GM19467 (cell line): ENCODE results near the gene ZBTB1.
A peak's percentile ranks its signal among the peaks of the same experiment; 100 is the strongest.
"Not testable (repeated sequence)": the region's sequence is repeated elsewhere in the genome, so short reads cannot be mapped to it uniquely, and the experiment has no call there.

Experiments used
- ATAC-seq: cut with Tn5 transposase; IDR thresholded peaks from one replicate; pipeline ENCODE4 v1.9.1; 2021; ENCODE audit warnings: mild to moderate bottlenecking, moderate library complexity; ENCODE audit not compliant: unreplicated experiment

The ZBTB1 gene

DNA sequence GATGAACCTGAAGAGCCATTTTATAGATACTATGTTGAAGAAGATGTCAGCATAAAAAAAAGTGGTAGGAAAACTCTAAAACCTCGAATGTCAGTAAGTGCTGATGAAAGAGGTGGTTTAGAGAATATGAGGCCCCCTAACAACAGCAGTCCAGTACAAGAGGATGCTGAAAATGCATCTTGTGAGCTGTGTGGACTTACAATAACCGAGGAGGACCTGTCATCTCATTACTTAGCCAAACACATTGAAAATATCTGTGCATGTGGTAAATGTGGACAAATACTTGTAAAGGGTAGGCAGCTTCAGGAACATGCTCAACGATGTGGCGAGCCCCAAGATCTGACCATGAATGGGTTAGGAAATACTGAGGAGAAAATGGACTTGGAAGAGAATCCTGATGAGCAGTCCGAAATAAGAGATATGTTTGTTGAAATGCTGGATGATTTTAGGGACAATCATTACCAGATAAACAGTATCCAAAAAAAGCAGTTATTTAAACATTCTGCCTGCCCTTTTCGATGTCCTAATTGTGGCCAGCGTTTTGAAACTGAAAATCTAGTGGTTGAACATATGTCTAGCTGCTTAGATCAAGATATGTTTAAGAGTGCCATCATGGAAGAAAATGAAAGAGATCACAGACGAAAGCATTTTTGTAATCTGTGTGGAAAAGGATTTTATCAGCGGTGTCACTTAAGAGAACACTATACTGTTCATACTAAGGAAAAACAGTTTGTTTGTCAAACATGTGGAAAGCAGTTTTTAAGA is 18.2 kb downstream of the ZBTB1 start:
- ATAC-seq = no peak

DNA sequence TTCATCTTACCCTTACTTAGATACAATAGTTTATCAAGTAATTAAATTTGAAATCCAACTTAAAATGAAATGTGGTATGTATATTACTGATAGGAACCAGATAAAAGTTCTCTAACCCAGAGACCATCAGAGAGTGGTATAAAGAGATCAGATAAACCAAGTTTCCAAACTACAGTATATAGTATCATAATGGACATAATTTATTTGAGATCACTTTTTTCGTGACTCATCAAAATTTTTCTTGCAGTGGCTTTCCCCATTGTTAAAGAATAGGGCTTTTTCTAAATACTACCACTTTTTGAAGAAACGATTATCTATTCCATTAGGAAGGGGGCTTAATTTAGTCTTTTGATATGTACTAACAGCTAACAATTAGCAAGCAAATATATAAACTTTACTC is 20.8 kb downstream of the ZBTB1 start:
- no peak for ATAC-seq

DNA sequence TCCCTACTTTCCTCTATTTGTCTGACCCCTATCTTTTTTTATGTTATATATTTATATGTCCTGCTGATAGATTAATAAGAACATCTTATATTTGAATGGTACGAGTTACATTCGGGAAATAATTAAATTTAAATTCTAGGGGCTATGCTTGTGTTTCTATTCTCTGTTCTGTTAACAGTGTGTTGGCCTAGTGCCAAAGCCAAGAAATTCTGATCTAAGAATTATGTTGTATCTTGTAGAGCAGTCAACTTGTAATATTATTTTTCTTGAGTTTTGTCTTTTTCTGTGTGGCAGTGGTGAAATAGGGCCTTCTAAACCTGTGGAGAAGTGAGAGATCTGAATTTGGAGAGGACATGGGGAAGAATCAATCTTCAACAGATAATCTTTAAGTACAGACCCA is 27.0 kb downstream of the ZBTB1 start:
- ATAC-seq = no peak

DNA sequence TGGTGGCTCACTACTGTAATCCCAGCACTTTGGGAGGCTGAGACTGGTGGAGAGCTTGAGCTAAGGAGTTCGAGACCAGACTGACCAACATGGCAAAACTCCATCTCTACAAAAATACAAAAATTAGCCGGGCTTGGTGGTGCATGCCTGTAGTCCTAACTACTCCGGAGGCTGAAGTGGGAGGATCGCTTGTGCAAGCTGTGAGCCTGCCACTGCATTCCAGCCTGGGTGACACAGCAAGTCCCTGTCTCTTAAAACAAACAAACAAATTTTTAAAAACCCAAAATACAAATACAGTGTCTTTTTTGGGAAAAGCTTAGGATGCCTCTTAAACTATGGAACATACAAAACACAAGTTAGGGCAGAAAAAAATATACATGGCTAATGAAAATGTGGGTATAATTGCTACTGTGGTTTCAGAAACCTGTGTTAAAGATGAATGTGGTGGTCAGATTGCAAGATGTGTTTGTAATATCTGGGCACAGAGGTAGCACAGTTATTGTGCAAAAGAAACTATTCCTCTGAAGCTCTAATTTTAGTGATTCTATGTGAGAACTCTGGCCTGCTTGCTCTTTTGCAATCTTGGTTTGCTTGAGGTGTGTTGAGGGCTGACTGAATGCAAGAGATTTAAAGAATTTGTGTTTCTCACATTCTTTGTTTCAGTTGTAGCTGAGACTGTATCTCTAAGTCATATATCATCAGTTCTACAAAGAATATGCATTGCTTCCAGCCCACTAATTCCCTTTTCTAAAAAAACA is 32.1 kb downstream of the ZBTB1 start:
- ATAC-seq = no peak

DNA sequence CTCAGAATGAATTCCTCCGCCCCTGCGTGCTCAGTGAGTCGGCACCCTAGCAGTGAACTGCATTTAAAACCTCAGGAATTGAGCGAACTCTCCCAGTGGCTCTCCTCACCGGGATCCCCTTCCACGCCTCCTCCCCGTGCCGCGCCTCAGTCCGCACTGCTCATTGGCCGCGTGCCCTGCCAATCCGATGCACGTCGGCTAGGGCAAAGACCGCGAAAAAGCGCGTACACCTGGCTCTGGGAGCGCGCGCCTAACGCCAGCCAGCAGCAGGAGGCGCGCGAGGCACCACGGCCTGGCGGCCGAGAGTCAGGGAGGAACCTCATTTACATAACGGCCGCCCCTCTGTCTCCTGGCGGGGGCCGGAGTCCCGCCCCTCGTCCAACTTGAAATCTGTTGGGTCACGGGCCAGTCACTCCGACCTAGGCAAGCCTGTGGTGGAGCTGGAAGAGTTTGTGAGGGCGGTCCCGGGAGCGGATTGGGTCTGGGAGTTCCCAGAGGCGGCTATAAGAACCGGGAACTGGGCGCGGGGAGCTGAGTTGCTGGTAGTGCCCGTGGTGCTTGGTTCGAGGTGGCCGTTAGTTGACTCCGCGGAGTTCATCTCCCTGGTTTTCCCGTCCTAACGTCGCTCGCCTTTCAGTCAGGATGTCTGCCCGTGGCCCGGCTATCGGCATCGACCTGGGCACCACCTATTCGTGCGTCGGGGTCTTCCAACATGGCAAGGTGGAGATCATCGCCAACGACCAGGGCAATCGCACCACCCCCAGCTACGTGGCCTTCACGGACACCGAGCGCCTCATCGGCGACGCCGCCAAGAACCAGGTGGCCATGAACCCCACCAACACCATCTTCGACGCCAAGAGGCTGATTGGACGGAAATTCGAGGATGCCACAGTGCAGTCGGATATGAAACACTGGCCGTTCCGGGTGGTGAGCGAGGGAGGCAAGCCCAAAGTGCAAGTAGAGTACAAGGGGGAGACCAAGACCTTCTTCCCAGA is 35.9 kb downstream of the ZBTB1 start, which contains the start of gene HSPA2:
HSPA2 (plus strand) TSS at position 534 of the 995 bp plus-strand sequence; CDS start at position 643, 109 bp downstream.
- peak; percentile 95 for ATAC-seq

DNA sequence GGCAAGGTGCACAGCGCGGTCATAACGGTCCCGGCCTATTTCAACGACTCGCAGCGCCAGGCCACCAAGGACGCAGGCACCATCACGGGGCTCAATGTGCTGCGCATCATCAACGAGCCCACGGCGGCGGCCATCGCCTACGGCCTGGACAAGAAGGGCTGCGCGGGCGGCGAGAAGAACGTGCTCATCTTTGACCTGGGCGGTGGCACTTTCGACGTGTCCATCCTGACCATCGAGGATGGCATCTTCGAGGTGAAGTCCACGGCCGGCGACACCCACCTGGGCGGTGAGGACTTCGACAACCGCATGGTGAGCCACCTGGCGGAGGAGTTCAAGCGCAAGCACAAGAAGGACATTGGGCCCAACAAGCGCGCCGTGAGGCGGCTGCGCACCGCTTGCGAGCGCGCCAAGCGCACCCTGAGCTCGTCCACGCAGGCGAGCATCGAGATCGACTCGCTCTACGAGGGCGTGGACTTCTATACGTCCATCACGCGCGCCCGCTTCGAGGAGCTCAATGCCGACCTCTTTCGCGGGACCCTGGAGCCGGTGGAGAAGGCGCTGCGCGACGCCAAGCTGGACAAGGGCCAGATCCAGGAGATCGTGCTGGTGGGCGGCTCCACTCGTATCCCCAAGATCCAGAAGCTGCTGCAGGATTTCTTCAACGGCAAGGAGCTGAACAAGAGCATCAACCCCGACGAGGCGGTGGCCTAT is 36.8 kb downstream of the ZBTB1 start:
- no peak for ATAC-seq

DNA sequence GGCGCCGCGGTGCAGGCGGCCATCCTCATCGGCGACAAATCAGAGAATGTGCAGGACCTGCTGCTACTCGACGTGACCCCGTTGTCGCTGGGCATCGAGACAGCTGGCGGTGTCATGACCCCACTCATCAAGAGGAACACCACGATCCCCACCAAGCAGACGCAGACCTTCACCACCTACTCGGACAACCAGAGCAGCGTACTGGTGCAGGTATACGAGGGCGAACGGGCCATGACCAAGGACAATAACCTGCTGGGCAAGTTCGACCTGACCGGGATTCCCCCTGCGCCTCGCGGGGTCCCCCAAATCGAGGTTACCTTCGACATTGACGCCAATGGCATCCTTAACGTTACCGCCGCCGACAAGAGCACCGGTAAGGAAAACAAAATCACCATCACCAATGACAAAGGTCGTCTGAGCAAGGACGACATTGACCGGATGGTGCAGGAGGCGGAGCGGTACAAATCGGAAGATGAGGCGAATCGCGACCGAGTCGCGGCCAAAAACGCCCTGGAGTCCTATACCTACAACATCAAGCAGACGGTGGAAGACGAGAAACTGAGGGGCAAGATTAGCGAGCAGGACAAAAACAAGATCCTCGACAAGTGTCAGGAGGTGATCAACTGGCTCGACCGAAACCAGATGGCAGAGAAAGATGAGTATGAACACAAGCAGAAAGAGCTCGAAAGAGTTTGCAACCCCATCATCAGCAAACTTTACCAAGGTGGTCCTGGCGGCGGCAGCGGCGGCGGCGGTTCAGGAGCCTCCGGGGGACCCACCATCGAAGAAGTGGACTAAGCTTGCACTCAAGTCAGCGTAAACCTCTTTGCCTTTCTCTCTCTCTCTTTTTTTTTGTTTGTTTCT is 37.6 kb downstream of the ZBTB1 start:
- no peak for ATAC-seq

DNA sequence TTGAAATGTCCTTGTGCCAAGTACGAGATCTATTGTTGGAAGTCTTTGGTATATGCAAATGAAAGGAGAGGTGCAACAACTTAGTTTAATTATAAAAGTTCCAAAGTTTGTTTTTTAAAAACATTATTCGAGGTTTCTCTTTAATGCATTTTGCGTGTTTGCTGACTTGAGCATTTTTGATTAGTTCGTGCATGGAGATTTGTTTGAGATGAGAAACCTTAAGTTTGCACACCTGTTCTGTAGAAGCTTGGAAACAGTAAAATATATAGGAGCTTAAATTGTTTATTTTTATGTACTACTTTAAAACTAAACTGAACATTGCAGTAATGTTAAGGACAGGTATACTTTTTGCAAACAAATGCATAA is 38.2 kb downstream of the ZBTB1 start:
- no peak for ATAC-seq

DNA sequence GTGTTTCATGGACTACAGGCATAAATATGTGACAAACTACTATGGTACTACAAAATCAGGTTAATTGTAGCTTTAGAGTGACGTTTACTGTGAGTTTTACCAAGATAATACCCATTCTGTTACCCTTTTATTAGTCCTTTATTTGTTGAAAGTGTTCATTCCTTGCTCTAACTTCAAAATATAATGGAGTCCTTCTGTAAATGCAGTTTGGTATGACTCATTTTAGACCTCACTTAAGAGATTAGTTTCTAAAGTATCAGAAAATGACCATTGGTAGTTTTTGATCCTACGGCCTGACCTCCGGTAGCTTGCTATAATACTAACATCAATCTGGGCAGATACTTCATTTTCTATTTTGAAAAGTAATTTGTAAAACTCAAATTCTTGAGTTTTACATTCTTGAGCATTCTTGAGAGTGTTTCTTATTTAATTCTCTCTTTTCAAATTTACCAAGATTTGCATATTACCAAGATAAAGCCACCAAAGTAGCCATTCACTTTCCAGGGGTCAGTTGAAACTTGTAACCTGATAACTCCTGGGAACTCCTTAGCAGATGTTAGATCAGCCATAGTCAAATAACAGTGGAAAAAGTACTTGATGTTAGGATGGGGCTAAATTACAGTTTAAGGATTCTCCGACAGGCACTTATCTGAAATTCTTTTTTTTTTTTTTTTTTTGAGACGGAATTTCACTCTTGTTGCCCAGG is 40.2 kb downstream of the ZBTB1 start:
- ATAC-seq = no peak

DNA sequence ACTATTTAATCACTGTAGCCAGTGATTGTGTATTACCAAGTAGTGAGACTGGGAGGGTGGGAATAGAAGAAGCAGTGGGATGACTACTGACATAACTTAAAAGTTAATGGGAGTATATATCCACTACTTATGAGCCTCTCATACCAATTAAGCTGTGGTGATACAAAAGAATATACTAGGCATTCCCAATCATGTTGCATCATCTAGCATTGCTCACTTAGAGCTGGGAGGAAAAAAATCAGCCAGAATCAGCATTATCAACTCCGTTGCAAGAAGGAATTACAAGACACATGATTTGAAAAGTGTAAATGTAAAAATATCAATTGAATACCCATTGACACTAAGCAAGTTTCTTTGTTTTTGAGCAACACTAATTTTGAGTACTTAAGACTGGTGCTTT is 44.4 kb downstream of the ZBTB1 start:
- ATAC-seq = no peak

DNA sequence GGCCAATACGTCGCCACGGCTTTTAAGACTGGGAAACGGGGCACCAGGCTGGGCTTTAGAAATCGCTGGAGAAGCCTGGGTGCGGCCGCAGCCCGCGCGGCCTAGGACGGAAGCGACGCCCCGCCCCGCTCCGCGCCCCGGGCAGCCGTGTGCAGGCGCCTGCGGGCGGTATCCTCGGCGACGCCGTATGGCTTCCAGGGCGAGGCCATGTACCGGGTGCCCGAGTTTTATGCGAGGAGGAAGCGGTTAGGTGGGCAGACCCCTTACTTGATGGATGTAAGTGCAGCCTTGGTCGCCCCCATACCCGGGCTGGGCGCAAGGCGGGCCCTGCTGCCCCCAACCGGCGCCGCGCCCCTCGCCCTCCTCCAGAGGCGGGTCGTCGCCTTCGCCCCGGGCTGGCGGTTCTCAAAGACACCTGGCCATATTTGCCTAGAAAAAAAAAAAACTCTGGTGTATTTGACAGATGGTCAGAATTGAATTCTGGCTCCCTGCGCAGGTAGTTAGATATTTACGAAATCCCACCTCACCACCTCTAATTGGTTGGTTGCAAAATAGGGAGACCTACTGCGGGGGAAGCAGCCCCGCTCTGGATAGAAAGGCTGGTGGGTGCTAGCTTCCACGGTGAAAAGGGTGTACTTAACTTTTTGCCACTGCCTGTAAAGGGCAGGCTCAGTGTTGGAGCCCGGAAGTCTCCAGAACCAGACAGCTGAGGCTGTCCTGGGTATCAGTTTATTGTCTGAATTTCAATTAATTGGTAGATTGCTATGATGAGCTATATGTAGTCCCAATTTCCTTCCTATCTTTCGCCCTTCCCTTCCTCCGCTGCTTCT is 45.4 kb downstream of the ZBTB1 start, which contains the start of gene PPP1R36:
PPP1R36 (plus strand) TSS at position 171 of the 830 bp plus-strand sequence; CDS start at position 208, 37 bp downstream.
- ATAC-seq = no peak

DNA sequence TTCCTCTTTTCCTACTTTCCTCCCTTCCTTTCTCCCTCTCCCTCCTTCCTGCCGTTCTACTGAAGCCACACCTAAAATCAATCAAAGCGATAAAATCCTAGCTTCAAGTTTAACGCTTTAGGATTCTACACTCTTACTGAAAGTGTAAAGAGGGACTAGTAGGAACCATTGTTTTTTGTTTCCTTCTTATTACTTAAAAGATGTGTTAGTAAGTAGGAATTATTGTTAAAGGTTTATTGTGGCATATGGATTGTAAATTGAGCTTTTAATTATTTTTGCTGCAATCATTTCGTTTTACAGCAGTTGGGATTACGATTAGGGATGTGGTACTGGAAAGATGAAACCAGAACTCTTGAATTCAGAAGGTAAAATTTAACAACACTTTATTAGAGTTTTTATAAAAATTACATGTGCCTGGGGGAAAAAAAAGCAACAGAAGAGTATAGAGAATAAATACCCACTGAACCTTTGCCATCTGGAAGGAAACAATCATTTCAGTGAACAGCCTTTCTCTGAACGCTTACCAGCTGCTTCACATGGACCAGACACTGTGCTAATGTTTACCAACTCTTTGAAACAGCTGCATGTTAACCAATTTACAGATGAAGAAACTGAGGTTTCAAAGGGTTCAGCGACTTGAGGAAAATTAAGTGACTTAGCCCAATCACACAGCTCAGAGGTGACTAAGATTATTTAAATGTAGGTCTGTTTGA is 46.2 kb downstream of the ZBTB1 start:
- ATAC-seq = no peak

DNA sequence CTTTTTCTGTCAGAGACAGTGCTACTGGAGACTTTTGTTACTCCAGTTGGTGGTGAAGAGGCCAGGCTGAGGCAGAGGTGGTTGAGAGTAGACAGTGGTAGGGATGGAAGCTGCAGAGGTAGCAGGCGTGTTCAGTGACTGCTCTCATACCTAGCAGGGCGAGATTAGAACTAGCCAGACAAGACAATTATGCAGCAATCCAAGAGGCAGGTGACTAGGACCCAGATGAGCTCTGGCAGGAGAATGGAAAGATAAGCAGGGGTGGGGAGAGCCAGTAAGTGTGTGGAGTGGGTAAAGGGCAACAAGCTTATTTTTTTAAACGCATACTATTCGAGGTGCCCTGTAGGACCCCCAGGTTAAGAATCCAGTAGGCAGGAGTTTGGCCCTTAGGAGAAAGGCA is 50.0 kb downstream of the ZBTB1 start:
- ATAC-seq = no peak

DNA sequence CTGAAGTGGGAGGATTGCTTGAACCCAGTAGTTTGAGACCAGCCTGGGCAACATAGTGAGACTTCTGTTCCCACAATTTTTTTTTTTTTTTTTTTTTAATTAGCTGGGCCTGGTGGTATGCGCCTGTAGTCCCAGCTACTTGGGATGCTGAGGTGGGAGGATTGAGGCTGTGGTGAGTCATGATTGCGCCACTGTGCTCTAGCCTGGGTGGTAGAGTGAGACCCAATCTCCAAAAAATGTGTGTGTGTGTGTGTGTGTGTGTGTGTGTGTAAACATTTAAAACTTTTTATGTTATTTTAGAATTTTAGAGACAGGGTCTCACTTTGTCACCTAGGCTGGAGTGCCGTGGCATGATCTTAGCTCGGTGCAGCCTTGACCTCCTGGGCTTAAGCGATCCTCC is 52.0 kb downstream of the ZBTB1 start:
- no peak for ATAC-seq

DNA sequence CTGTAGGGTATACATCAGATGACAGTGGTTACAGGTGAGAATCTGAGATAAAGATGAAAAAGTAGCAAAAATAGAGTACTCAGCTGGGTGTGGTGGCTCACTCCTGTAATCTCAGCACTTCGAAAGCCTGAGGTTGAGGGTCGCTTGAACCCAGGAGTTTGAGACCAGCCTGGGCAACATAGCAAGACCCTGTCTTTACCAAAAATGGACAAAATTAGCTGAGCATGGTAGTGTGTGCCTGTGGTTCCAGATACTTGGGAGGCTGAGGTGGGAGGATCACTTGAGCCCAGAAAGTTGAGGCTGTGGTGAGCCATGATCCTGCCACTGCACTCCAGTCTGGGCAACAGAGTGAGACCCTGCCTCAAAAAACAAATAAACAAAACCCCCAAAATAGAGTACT is 53.6 kb downstream of the ZBTB1 start:
- ATAC-seq = not testable (repeated sequence)

DNA sequence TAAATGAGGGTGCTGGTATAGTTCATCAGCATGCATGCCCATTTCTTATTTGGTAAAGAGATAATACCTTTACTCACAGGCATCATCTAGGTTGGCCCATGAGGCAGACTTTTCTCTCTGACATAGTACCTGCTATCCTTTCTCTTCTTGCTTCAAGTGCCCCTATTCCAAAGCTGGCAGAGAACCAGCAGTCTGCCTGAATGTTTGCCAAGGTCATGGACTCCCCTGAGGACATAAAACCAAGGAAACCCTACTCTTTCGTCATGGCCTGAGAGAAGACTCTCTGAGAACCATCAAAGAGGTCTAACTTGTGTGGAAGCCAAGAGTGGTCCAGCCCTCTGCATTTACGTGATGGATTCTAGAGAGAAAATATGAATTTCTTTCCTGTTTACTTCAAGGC is 57.1 kb downstream of the ZBTB1 start:
- ATAC-seq = no peak

DNA sequence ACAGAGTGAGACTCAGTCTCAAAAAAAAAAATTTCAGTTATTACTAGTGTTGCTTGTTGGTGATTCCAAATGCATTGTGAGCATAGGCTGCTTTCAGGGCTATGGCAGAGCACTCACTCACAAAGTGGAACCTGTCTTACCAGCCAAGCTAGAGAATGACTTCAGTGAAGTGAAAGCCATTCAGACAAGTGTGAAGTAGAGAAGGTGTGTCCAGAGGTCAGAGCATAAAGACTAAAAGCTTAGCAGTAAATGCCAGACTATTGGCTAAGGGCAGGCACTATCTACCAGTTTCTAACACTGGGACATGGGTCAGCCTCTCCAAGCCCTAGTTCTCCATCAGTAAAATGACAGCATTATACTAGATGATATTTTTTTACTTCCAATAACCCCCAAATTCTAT is 57.9 kb downstream of the ZBTB1 start:
- no peak for ATAC-seq
